K562 (cell line): ENCODE data around the gene FAM174C. TPM values are rescaled to one million over a fixed set of nuclear protein-coding genes. Genes with fewer than 3 reads are reported as not detected.
A peak's percentile ranks its signal among the peaks of the same experiment; 100 is the strongest.

ENCODE experiments used
- CBX3 ChIP-seq, 2 experiments: IDR thresholded peaks; 1 replicate in 1 of 2; 2 replicates in 1 of 2; pipeline ENCODE4 v1.6.1; 2012; ENCODE audit warnings: inconsistent platforms in 2 of 2, low read length in 2 of 2, borderline replicate concordance in 1 of 2, control low read depth in 1 of 2
- CREM ChIP-seq: IDR thresholded peaks from 2 replicates; pipeline ENCODE4 v1.6.1; 2014; ENCODE audit warnings: antibody characterized with exemption, low read depth
- CTBP1 ChIP-seq: fragments of 450-650 bp; IDR thresholded peaks from 2 replicates; pipeline ENCODE4 v1.6.1; 2016; ENCODE audit warnings: borderline replicate concordance
- ELF1 ChIP-seq: fragments of 200-800 bp; sonication (Bioruptor generic); IDR thresholded peaks from 2 replicates; pipeline ENCODE4 v1.6.1; 2016; ENCODE audit warnings: missing genetic modification characterization, missing compliant biosample characterization
- ETV6 ChIP-seq, 3 experiments: fragments of 150-350 bp in 1 of 3; sonication (generic) in 1 of 3; formaldehyde crosslinking in 1 of 3; IDR thresholded peaks; 2 replicates each; pipeline versions ENCODE4 v1.6.1 to v1.8.0; 2014 to 2022; ENCODE audit warnings: borderline replicate concordance in 2 of 3, low read depth in 2 of 3, antibody characterized with exemption in 1 of 3, low read length in 1 of 3, mild to moderate bottlenecking in 1 of 3, missing genetic modification reagents in 1 of 3
- JUN ChIP-seq, 2 experiments: sonication (generic) in 1 of 2; formaldehyde crosslinking in 1 of 2; IDR thresholded peaks; 2 replicates each; pipeline versions ENCODE4 v1.6.1 to v1.8.0; 2012 to 2022; ENCODE audit warnings: borderline replicate concordance in 2 of 2, mild to moderate bottlenecking in 2 of 2, improper control_type of control experiment in 1 of 2, low read depth in 1 of 2, low read length in 1 of 2, missing genetic modification reagents in 1 of 2
- KLF6 ChIP-seq: fragments of 250-450 bp; sonication (Bioruptor Pico); IDR thresholded peaks from 2 replicates; pipeline ENCODE4 v1.4.0; 2020; ENCODE audit warnings: mild to moderate bottlenecking, moderate library complexity, borderline replicate concordance
- MCM7 ChIP-seq, 2 experiments: fragments of 450-650 bp; IDR thresholded peaks; 2 replicates each; pipeline ENCODE4 v1.6.1; 2016 to 2018
- MEF2A ChIP-seq: IDR thresholded peaks from 2 replicates; pipeline ENCODE4 v1.6.1; 2011; ENCODE audit warnings: low read depth, mild to moderate bottlenecking, low read length, moderate library complexity; ENCODE audit not compliant: control insufficient read depth
- POLR2AphosphoS5 ChIP-seq: IDR thresholded peaks from 2 replicates; pipeline ENCODE4 v1.6.1; 2011; ENCODE audit warnings: mild to moderate bottlenecking, low read depth, low read length, moderate library complexity; ENCODE audit not compliant: control insufficient read depth, insufficient read depth
- TRIM24 ChIP-seq, 2 experiments: fragments of 450-650 bp; IDR thresholded peaks; 2 replicates each; pipeline ENCODE4 v1.6.1; 2016
- ZC3H11A ChIP-seq: IDR thresholded peaks from 2 replicates; pipeline ENCODE4 v1.6.1; 2012; ENCODE audit warnings: low read depth, low read length, improper control_type of control experiment
- ZNF232 ChIP-seq: sonication (generic); formaldehyde crosslinking; IDR thresholded peaks from 2 replicates; pipeline ENCODE4 v1.8.0; 2022; ENCODE audit warnings: mild to moderate bottlenecking, missing genetic modification reagents
- ZNF3 ChIP-seq: fragments of 250-450 bp; sonication (Bioruptor Pico); IDR thresholded peaks from 2 replicates; pipeline ENCODE4 v1.5.0; 2021; ENCODE audit warnings: mild to moderate bottlenecking, moderate library complexity
- ZNF57 ChIP-seq: fragments of 450-650 bp; formaldehyde crosslinking; IDR thresholded peaks from 2 replicates; pipeline ENCODE4 v1.4.0; 2020; ENCODE audit warnings: mild to moderate bottlenecking, moderate library complexity
- ZNF668 ChIP-seq: fragments of 250-450 bp; sonication (Bioruptor Pico); IDR thresholded peaks from 2 replicates; pipeline ENCODE4 v1.8.0; 2022; ENCODE audit warnings: mild to moderate bottlenecking, inconsistent platforms
- ZZZ3 ChIP-seq: fragments of 450-650 bp; IDR thresholded peaks from 2 replicates; pipeline ENCODE4 v1.6.1; 2016; ENCODE audit warnings: antibody characterized with exemption, mild to moderate bottlenecking, moderate library complexity
- polyA plus RNA-seq, 8 experiments: library from polyadenylated mRNA; depleted of rRNA in 4 of 8; stranded (reverse) in 5 of 8; unstranded in 3 of 8; fragments of >200 nt; fragmentation: Nextera tagmentation in 2 of 8; fragmentation: Illumina TruSeq in 1 of 8; extraction: Ambion mirVana in 2 of 8; extraction: Trizol in 1 of 8; gene quantifications; 2 replicates each; pipeline versions ENCODE4 v1.2.1 to v1.2.3, GENCODE V29; 2011 to 2014; ENCODE audit warnings: inconsistent platforms in 1 of 8, missing spikeins in 1 of 8
- total RNA-seq, 7 experiments: library from RNA; depleted of rRNA in 6 of 7; stranded (reverse); fragments of >200 nt in 6 of 7; fragmentation: Illumina TruSeq in 2 of 7; extraction: Trizol in 2 of 7; gene quantifications; 2 replicates each; pipeline versions ENCODE4 v1.2.1 to v1.2.3, GENCODE V29; 2011 to 2021; ENCODE audit warnings: low replicate concordance in 1 of 7
- TF ChIP-seq, protein P1 (sequence below): fragments of 450-650 bp; formaldehyde crosslinking; IDR thresholded peaks from 2 replicates; pipeline ENCODE4 v1.4.0; 2020; ENCODE audit warnings: mild to moderate bottlenecking, mixed read lengths
- TF ChIP-seq, protein P2 (sequence below): sonication (generic); formaldehyde crosslinking; IDR thresholded peaks from 2 replicates; pipeline ENCODE4 v1.8.0; 2022; ENCODE audit warnings: mild to moderate bottlenecking, missing genetic modification reagents
- TF ChIP-seq, protein P3 (sequence below): fragments of 250-450 bp; sonication (Bioruptor Pico); IDR thresholded peaks from 2 replicates; pipeline ENCODE4 v1.5.0; 2020; ENCODE audit warnings: mild to moderate bottlenecking

FAM174C gene
- total and polyA plus RNA-seq, 9 of the 15 experiments (the other 6 are each of a cell fraction or from before 2014, with no cell fraction given): 0.66 to 89.6 (median 20.3) TPM

DNA sequence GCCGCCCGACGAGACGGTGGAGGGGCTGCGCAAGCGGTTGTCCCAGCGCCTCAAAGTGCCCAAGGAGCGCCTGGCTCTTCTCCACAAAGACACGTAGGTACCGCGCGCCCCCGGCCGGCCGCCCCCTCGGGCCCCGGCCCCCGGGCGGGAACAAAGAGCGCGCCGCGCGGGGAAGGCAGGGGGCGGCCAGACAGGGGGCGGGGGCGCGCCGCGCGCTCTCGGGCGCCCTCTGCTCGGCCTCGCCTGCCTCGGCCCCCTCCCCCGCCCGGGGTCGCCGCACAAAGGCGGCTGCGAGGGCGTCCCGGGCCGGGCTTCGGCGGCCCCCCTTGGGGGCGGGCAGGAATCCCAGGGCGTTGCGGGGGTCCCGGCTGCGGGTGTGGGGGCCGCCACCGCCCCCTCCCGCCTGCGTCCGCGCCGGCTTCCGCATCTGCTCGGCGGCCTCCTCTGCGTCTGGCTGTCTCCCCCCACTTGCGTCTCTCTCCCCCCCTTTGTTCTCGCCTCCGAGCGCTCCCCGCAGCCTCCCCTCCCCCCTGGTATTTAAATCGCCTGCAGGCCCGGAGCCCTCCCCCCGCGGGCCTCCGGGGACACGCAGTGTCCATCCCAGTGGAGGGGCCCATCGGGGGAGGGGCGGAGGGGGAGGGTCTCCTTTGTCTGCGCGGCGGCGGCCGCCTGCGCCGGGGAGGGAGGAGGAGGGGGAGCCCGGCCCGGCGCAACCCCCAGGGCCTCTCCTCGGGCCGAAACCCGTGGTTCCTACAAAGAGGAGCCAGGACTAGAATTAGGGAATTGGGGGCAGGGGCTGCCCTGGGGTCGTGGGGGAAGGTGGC lies 24.7 kb upstream of the FAM174C start (continued):
- TF ChIP-seq, protein P1, sequence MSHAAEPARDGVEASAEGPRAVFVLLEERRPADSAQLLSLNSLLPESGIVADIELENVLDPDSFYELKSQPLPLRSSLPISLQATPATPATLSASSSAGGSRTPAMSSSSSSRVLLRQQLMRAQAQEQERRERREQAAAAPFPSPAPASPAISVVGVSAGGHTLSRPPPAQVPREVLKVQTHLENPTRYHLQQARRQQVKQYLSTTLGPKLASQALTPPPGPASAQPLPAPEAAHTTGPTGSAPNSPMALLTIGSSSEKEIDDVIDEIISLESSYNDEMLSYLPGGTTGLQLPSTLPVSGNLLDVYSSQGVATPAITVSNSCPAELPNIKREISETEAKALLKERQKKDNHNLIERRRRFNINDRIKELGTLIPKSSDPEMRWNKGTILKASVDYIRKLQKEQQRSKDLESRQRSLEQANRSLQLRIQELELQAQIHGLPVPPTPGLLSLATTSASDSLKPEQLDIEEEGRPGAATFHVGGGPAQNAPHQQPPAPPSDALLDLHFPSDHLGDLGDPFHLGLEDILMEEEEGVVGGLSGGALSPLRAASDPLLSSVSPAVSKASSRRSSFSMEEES: no peak
- TF ChIP-seq KLF6 (no peak), JUN (IDR thresholded peaks at IDR 0.05; ENCODE audit: borderline replicate concordance, low read depth, low read length) (no peak), JUN (CRISPR knock-in tag; IDR thresholded peaks at IDR 0.05; ENCODE audit: borderline replicate concordance) (no peak), CREM (peak; percentile 35; the same call in 1 of the 2 replicates), CTBP1 (peak; percentile 53; the same call in 1 of the 2 replicates), ZNF232 (CRISPR knock-in tag) (no peak), MEF2A (no peak), CBX3 (IDR thresholded peaks at IDR 0.05; ENCODE audit: borderline replicate concordance in 1 of 2, low read length in 2 of 2) (no peak), ELF1 (tag) (no peak; the same call in 1 of the 2 replicates), ZNF668 (CRISPR knock-in tag) (no peak), ZZZ3 (no peak), ZC3H11A (no peak), ETV6 (IDR thresholded peaks at IDR 0.05; ENCODE audit: borderline replicate concordance in 1 of 2, low read depth in 2 of 2, low read length in 1 of 2) (no peak), ETV6 (CRISPR knock-in tag; IDR thresholded peaks at IDR 0.05; ENCODE audit: borderline replicate concordance) (no peak), ZNF57 (CRISPR knock-in tag) (no peak), TRIM24 (IDR thresholded peaks at IDR 0.05) (no peak), ZNF3 (CRISPR knock-in tag) (no peak), POLR2AphosphoS5 (no peak), MCM7 (IDR thresholded peaks at IDR 0.05) (no peak)
- TF ChIP-seq, protein P2, sequence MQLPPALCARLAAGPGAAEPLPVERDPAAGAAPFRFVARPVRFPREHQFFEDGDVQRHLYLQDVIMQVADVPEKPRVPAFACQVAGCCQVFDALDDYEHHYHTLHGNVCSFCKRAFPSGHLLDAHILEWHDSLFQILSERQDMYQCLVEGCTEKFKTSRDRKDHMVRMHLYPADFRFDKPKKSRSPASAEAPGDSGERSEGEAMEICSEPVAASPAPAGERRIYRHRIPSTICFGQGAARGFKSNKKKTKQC (CRISPR knock-in tag): no peak
- TF ChIP-seq, protein P3, sequence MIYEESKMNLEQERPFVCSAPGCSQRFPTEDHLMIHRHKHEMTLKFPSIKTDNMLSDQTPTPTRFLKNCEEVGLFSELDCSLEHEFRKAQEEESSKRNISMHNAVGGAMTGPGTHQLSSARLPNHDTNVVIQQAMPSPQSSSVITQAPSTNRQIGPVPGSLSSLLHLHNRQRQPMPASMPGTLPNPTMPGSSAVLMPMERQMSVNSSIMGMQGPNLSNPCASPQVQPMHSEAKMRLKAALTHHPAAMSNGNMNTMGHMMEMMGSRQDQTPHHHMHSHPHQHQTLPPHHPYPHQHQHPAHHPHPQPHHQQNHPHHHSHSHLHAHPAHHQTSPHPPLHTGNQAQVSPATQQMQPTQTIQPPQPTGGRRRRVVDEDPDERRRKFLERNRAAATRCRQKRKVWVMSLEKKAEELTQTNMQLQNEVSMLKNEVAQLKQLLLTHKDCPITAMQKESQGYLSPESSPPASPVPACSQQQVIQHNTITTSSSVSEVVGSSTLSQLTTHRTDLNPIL (CRISPR knock-in tag): no peak
